Natural killer cell (primary cell): ENCODE measurements around the gene NFXL1. TPM values are rescaled to one million over a fixed set of nuclear protein-coding genes. Genes with fewer than 3 reads are reported as not detected.

Experiments
- ATAC-seq, 3 donors: fragments of 150-1000 bp in 2 of 3; fragments of 200-7000 bp in 1 of 3; cut with Tn5 transposase; 1 replicate in 1 of 3; 2 replicates in 2 of 3; pipeline ENCODE4 v1.10.0; 2021; ENCODE audit warnings: mild to moderate bottlenecking in 2 of 3, moderate library complexity in 2 of 3
- DNase-seq, 2 donors: peaks; one replicate each; pipeline versions ENCODE4 v3.0.0 to v3.0.0-alpha.2; 2013 to 2021; ENCODE audit warnings: mixed read lengths in 1 of 2
- H3K27ac ChIP-seq: one replicate; pipeline ENCODE4 v1.5.1; 2013; ENCODE audit warnings: mild to moderate bottlenecking, low read length
- H3K27me3 ChIP-seq: one replicate; pipeline ENCODE4 v1.6.1; 2013; ENCODE audit warnings: low read length; ENCODE audit not compliant: control insufficient read depth, insufficient read depth
- H3K36me3 ChIP-seq: one replicate; pipeline ENCODE4 v1.6.1; 2013; ENCODE audit warnings: low read length; ENCODE audit not compliant: control insufficient read depth, insufficient read depth
- H3K4me1 ChIP-seq: one replicate; pipeline ENCODE4 v1.6.1; 2013; ENCODE audit warnings: low read length; ENCODE audit not compliant: control insufficient read depth, insufficient read depth
- H3K4me3 ChIP-seq: one replicate; pipeline ENCODE4 v1.5.1; 2013; ENCODE audit warnings: low read length
- H3K9me3 ChIP-seq: one replicate; pipeline ENCODE4 v1.6.1; 2013; ENCODE audit warnings: low read length; ENCODE audit not compliant: control insufficient read depth, insufficient read depth
- H3K27ac Mint-ChIP-seq, 2 donors: one replicate each; pipeline ENCODE4 v1.8.0; 2022; ENCODE audit warnings: mild to moderate bottlenecking in 2 of 2, mixed read lengths in 2 of 2, moderate library complexity in 1 of 2
- H3K27me3 Mint-ChIP-seq, 2 donors: one replicate each; pipeline ENCODE4 v1.8.0; 2022; ENCODE audit warnings: low read depth in 2 of 2, mixed read lengths in 2 of 2
- H3K36me3 Mint-ChIP-seq: one replicate; pipeline ENCODE4 v1.8.0; 2022; ENCODE audit warnings: mixed read lengths
- H3K4me1 Mint-ChIP-seq, 2 donors: one replicate each; pipeline ENCODE4 v1.8.0; 2022; ENCODE audit warnings: mixed read lengths in 2 of 2
- H3K4me3 Mint-ChIP-seq: one replicate; pipeline ENCODE4 v1.8.0; 2022; ENCODE audit warnings: mild to moderate bottlenecking, moderate library complexity, mixed read lengths
- H3K9me3 Mint-ChIP-seq, 2 donors: one replicate each; pipeline ENCODE4 v1.8.0; 2022; ENCODE audit warnings: mixed read lengths in 2 of 2
- CTCF ChIP-seq: fragments of 200-600 bp; IDR thresholded peaks from one replicate; pipeline ENCODE4 v1.8.0; 2022; ENCODE audit warnings: antibody characterized with exemption
- WGBS: methylation state at CpG from one replicate; pipeline ENCODE4 v1.1.7; 2013; ENCODE audit warnings: missing lambda C conversion rate; ENCODE audit not compliant: insufficient coverage; 5-methylcytosine and 5-hydroxymethylcytosine counted together
- intact Hi-C: fragments of 100-400 bp; cut with micrococcal nuclease; formaldehyde crosslinking; loops from one replicate; pipeline ENCODE4 v1.14.2; 2022
- total RNA-seq, 4 donors: library from RNA; stranded (reverse); fragments of 120-200 nt in 1 of 4; gene quantifications; one replicate each; pipeline versions ENCODE4 v1.2.3 to v1.2.4, GENCODE V29; 2013 to 2022

NFXL1 gene
- total RNA-seq, 3 donors from 2014 or later (not counting 1 experiment from before 2014, with no cell fraction given) = 6.5 to 11.4 (median 9.9) TPM

- Mint-ChIP-seq H3K36me3 (peaks cover 28% of the 10 kb centered on the region), H3K27me3 (no peaks in the 10 kb centered on the region), H3K4me1 (no peaks in the 10 kb centered on the region), H3K27ac (no peak overlapping the region), H3K4me3 (no peak overlapping the region), H3K9me3 (no peaks in the 10 kb centered on the region)
- peaks cover 56% of the 10 kb centered on the region for H3K36me3 ChIP-seq
- no peaks in the 10 kb centered on the region for H3K4me1 ChIP-seq
- WGBS = no CpG with 5 or more reads among the region's 1 CpG
- no peak for DNase-seq
- ATAC-seq = no peak
- no peaks in the 10 kb centered on the region for H3K27me3 ChIP-seq
- H3K4me3 ChIP-seq = no peak overlapping the region
- H3K9me3 ChIP-seq = no peaks in the 10 kb centered on the region
- intact Hi-C loops = no loop called here
- no peak overlapping the region for H3K27ac ChIP-seq
- TF ChIP-seq CTCF = no peak
Observed at GRCh38 chr4:47891928-47892327, 22.5 kb downstream of the NFXL1 start.

GRCh38 chr4:47882228-47882627 is 32.2 kb downstream of the NFXL1 start:
- H3K9me3 Mint-ChIP-seq = no peaks in the 10 kb centered on the region
- no peaks in the 10 kb centered on the region for H3K4me1 Mint-ChIP-seq
- no peaks in the 10 kb centered on the region for H3K27me3 Mint-ChIP-seq
- H3K4me3 Mint-ChIP-seq = no peak overlapping the region
- H3K27ac Mint-ChIP-seq = no peak overlapping the region
- H3K27me3 ChIP-seq = no peaks in the 10 kb centered on the region
- no peak overlapping the region for H3K4me3 ChIP-seq
- no peaks in the 10 kb centered on the region for H3K4me1 ChIP-seq
- peaks cover 46% of the 10 kb centered on the region for H3K36me3 ChIP-seq
- ATAC-seq (no peak), DNase-seq (no peak)
- H3K27ac ChIP-seq = no peak overlapping the region
- peaks cover 22% of the 10 kb centered on the region for H3K36me3 Mint-ChIP-seq
- intact Hi-C loops = no loop called here
- TF ChIP-seq CTCF = no peak
- whole genome bisulfite sequencing = no CpG with 5 or more reads among the region's 3 CpGs
- H3K9me3 ChIP-seq = no peaks in the 10 kb centered on the region

- Mint-ChIP-seq H3K27ac (no peak overlapping the region), H3K36me3 (peaks cover 34% of the 10 kb centered on the region), H3K4me1 (no peaks in the 10 kb centered on the region), H3K27me3 (no peaks in the 10 kb centered on the region), H3K9me3 (no peaks in the 10 kb centered on the region), H3K4me3 (no peak overlapping the region)
- no peak overlapping the region for H3K4me3 ChIP-seq
- ATAC-seq = no peak
- no peaks in the 10 kb centered on the region for H3K4me1 ChIP-seq
- intact Hi-C loops = no loop called here
- no peak overlapping the region for H3K27ac ChIP-seq
- peaks cover 64% of the 10 kb centered on the region for H3K36me3 ChIP-seq
- H3K27me3 ChIP-seq = no peaks in the 10 kb centered on the region
- no peaks in the 10 kb centered on the region for H3K9me3 ChIP-seq
- DNase-seq = no peak
- TF ChIP-seq CTCF = no peak
Observed at GRCh38 chr4:47879458-47879857, 34.9 kb downstream of the NFXL1 start.

DNA sequence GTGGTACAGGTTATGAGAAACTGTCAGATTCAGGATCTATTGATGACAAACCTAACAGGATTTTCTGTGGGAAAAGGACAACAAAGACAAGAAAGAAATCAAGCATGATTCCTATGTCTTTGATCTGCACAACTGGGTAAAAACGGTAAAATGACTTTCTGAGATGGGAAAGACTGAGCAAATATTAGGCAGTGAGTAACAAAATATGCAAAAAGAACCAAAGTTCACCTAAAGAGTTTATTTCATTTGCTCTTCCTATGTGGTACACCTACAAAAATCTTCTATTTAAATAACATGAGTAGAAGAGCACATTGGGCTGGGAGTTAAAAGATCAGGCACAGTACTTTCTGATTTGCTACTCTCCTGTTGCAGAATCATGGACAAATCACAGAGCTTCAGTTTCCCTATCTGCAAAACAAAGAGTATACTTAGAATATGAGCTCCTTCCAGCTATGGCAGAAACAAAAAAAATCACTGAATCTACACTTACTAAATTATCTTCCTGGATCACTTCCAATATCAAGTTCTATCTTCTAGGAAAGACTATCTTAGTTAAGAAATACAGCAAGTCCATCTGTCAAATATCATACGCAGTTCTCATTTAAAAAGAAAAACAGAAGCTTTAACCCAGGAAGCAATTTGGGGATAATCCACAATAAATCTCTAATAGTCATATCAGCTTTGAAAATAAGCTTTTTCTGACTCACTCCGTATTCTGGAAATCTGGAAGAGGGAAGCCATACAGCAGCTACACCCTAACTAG is 37.4 kb downstream of the NFXL1 start:
- H3K27me3 ChIP-seq = no peaks in the 10 kb centered on the region

More for the DNA sequence above, 37.4 kb downstream of the NFXL1 start:
- 90% methylated on average over 2 of the region's 3 CpGs for WGBS
- no peak overlapping the region for H3K27ac Mint-ChIP-seq
- no peaks in the 10 kb centered on the region for H3K27me3 Mint-ChIP-seq
- no peaks in the 10 kb centered on the region for H3K9me3 Mint-ChIP-seq
- no peak for DNase-seq
- H3K36me3 Mint-ChIP-seq = peaks cover 36% of the 10 kb centered on the region
- H3K9me3 ChIP-seq = no peaks in the 10 kb centered on the region
- ATAC-seq = no peak
- TF ChIP-seq CTCF = no peak
- H3K27ac ChIP-seq = no peak overlapping the region
- intact Hi-C loops = no loop called here
- no peak overlapping the region for H3K4me3 ChIP-seq
- H3K4me3 Mint-ChIP-seq = no peak overlapping the region
- no peaks in the 10 kb centered on the region for H3K4me1 ChIP-seq
- H3K4me1 Mint-ChIP-seq = no peaks in the 10 kb centered on the region
- H3K36me3 ChIP-seq = peaks cover 48% of the 10 kb centered on the region
